Transverse colon (tissue), 4 donors: Measurements from ENCODE around the gene ABCC5. TPM values are rescaled to one million over a fixed set of nuclear protein-coding genes. Genes with fewer than 3 reads are reported as not detected.
A peak's percentile ranks its signal among the peaks of the same experiment; 100 is the strongest.

Experiments
- DNase-seq: peaks from one replicate; pipeline ENCODE4 v3.0.0-alpha.2; 2019
- H3K27ac ChIP-seq, 4 donors: fragments of 200-600 bp; sonication (generic); 2 replicates each; pipeline ENCODE4 v1.5.1; 2016 to 2018; ENCODE audit warnings: inconsistent platforms in 4 of 4
- H3K27me3 ChIP-seq: fragments of 200-600 bp; sonication (generic); 2 replicates; pipeline ENCODE4 v1.5.1; 2017; ENCODE audit warnings: inconsistent platforms
- H3K36me3 ChIP-seq, 4 donors: fragments of 200-600 bp; sonication (generic); 2 replicates each; pipeline ENCODE4 v1.5.1; 2017 to 2019; ENCODE audit warnings: inconsistent platforms in 4 of 4
- H3K4me1 ChIP-seq, 4 donors: fragments of 200-600 bp; sonication (generic); 2 replicates each; pipeline ENCODE4 v1.5.1; 2017 to 2020; ENCODE audit warnings: inconsistent platforms in 4 of 4
- H3K4me3 ChIP-seq, 4 donors: fragments of 200-600 bp; sonication (generic); 1 replicate in 1 of 4; 2 replicates in 3 of 4; pipeline versions ENCODE4 v1.5.1 to v1.6.1; 2017 to 2019; ENCODE audit warnings: inconsistent platforms in 4 of 4
- H3K9me3 ChIP-seq, 2 donors: fragments of 200-600 bp; sonication (generic); 2 replicates each; pipeline ENCODE4 v1.5.1; 2017 to 2019; ENCODE audit warnings: inconsistent platforms in 2 of 2
- CTCF ChIP-seq, 5 experiments: fragments of 200-600 bp in 3 of 5; fragments of 450-650 bp in 2 of 5; sonication (generic) in 3 of 5; IDR thresholded peaks; 1 replicate in 2 of 5; 2 replicates in 3 of 5; pipeline ENCODE4 v1.5.1; 2016 to 2017; ENCODE audit warnings: antibody characterized with exemption in 5 of 5, inconsistent platforms in 3 of 5, mild to moderate bottlenecking in 2 of 5, moderate library complexity in 1 of 5
- EP300 ChIP-seq: sonication (generic); formaldehyde crosslinking; IDR thresholded peaks from one replicate; pipeline ENCODE4 v1.6.1; 2017; ENCODE audit warnings: antibody characterized with exemption, low read depth
- POLR2A ChIP-seq: fragments of 450-650 bp; IDR thresholded peaks from one replicate; pipeline ENCODE4 v1.6.1; 2016; ENCODE audit warnings: antibody characterized with exemption, mild to moderate bottlenecking, moderate library complexity
- POLR2AphosphoS5 ChIP-seq, 3 donors: sonication (generic); formaldehyde crosslinking; IDR thresholded peaks; one replicate each; pipeline ENCODE4 v1.6.1; 2016; ENCODE audit warnings: antibody characterized with exemption in 3 of 3
- WGBS, 2 donors: methylation state at CpG; one replicate each; pipeline ENCODE4 v1.1.5; 2018; ENCODE audit warnings: low coverage in 1 of 2; 5-methylcytosine and 5-hydroxymethylcytosine counted together
- in situ Hi-C, 4 donors: fragments of 200-750 bp; cut with MboI; loops; one replicate each; pipeline versions ENCODE4 v1.15.0 to v1.15.1; 2017; ENCODE audit warnings: low sequenced_read_pairs in 3 of 4, low pct_ligation_motif_present in 1 of 4, low pct_unique_long_range_greater_than_20kb in 1 of 4
- intact Hi-C: fragments of 100-400 bp; cut with DNase I; formaldehyde crosslinking; loops from one replicate; pipeline ENCODE4 v1.15.1; 2023; ENCODE audit warnings: low total_unique reads
- total RNA-seq, 4 donors: library from RNA; depleted of rRNA; stranded (reverse); fragments of >200 nt; gene quantifications; one replicate each; pipeline ENCODE4 v1.1.0, GENCODE V29; 2016

The ABCC5 gene
- total RNA-seq, 4 donors from 2014 or later: 74.1 to 168 (median 83.8) TPM

DNA sequence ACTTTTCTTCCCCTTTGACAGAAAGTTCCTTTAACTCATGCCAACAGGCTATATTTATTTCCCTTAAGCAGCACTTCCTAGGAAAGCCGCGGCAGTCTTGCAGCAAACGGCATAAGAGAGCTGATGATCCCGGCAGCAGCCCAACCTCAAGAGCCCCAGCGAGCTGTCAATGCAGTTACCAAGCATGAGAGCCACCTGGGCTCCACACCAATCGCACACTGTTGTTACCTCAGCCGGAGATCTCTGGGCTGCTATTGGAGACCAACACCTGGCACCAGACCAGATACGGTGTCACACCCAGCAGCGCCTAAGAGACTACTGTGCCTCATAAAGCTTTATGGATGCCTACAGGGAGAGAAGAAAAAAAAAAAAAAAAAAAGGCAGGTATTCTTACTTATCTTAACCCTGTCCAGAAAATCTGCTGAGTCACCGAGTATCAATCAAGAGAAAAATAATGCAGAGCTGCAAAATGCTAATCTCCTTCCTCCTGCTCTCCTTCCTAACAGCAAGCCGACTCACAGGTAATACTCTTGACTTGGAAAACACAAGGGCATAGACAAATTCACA is 11.7 kb downstream of the ABCC5 start:
- H3K27ac ChIP-seq: peak overlapping the region; percentile 72 to 86 (median 78)
- H3K27me3 ChIP-seq: no peaks in the 10 kb centered on the region
- DNase-seq: peak; percentile 94
- TF ChIP-seq CTCF (IDR thresholded peaks at IDR 0.05) (no peak), EP300 (no peak), POLR2AphosphoS5 (IDR thresholded peaks at IDR 0.05) (peak; percentile 28 to 72 (median 28)), POLR2A (peak; percentile 39)
- intact Hi-C loops: no loop called here
- peak overlapping the region in 1 of 4 donors; percentile 5 for H3K4me3 ChIP-seq
- peaks cover 0 to 7% (median 0%) of the 10 kb centered on the region in 4 donors for H3K36me3 ChIP-seq
- in situ Hi-C loops: no loop called here
- peaks cover 0 to 43% (median 24%) of the 10 kb centered on the region in 4 donors for H3K4me1 ChIP-seq
- WGBS, 2 donors: 27 to 35% methylated on average over 6 to 11 of the region's 11 CpGs
- no peaks in the 10 kb centered on the region for H3K9me3 ChIP-seq

DNA sequence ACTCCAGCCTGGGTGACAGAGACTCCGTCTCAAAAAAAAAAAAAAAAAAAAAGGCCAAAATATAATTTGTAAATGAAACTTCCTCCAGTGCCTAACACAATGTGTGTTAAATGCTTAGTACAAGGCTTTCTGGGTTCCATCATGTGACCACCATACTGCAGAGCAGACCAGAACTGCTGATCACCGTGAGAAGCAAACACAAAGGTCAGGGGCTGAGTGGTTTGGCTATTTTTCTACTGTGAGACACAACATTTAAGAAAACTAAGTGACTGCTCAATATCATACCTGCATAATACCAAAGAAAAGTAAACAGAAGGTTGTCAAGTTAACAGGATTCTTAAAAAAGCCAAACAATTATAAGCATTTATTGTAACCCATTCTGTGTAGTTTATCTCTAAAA is 13.2 kb downstream of the ABCC5 start:
- TF ChIP-seq CTCF (IDR thresholded peaks at IDR 0.05): no peak
- TF ChIP-seq POLR2A: no peak
- TF ChIP-seq EP300: no peak
- TF ChIP-seq POLR2AphosphoS5 (IDR thresholded peaks at IDR 0.05): no peak
- no peak overlapping the region for H3K4me3 ChIP-seq
- 60 to 83% methylated on average over 2 of the region's 2 CpGs for WGBS, 2 donors
- intact Hi-C loops (no loop called here), in situ Hi-C loops (no loop called here)
- H3K9me3 ChIP-seq: no peaks in the 10 kb centered on the region
- H3K27me3 ChIP-seq: no peaks in the 10 kb centered on the region
- peaks cover 0 to 43% (median 24%) of the 10 kb centered on the region in 4 donors for H3K4me1 ChIP-seq
- H3K36me3 ChIP-seq: peaks cover 0 to 7% (median 0%) of the 10 kb centered on the region in 4 donors
- no peak for DNase-seq
- peak overlapping the region in 3 of 4 donors; percentile 30 to 79 (median 78) for H3K27ac ChIP-seq

DNA sequence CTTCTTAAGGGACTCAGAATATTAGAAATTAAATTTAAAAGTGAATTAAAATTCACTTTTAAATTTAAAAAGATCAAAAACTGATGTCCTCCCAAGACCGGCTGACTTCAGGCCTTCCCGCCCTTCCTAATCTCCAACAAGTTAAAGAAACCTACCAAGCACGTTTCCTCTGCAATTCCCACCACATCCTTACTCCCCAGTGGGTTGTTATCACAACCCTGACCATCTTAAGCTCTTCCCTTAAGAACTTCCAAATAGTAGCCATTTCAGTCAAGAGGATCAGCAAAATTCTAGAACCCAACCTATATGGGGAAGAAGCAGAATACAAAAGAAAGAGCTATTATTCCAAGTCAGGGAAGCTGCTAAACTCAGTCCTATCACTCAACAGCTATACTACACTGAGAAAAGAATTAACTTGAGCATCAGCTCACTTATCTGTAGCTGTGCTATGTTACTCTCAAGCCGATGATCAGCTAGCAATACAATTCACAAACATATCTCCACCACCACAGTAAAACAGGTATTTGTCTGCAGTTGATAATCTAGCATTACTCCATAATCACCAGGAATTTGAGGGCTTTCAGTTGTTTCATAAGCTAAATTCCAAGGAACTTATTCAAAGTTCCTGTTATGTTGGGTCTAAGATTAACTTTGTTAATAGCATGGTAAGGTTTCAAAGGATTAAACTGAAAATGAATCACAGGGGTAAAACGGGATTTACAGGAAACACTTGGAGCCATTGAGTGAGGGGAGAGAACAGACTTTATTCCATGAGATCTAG is 14.3 kb downstream of the ABCC5 start:
- in situ Hi-C loops (no loop called here), intact Hi-C loops (no loop called here)
- no peak for DNase-seq
- Histone ChIP-seq H3K9me3 (no peaks in the 10 kb centered on the region), H3K27me3 (no peaks in the 10 kb centered on the region), H3K27ac (no peak overlapping the region), H3K4me1 (peaks cover 0 to 45% (median 24%) of the 10 kb centered on the region in 4 donors), H3K36me3 (no peaks in the 10 kb centered on the region), H3K4me3 (no peak overlapping the region)
- TF ChIP-seq EP300 (no peak), POLR2A (no peak), POLR2AphosphoS5 (IDR thresholded peaks at IDR 0.05) (no peak), CTCF (IDR thresholded peaks at IDR 0.05) (no peak)
- WGBS, 2 donors: 87 to 91% methylated on average over 5 of the region's 5 CpGs

DNA sequence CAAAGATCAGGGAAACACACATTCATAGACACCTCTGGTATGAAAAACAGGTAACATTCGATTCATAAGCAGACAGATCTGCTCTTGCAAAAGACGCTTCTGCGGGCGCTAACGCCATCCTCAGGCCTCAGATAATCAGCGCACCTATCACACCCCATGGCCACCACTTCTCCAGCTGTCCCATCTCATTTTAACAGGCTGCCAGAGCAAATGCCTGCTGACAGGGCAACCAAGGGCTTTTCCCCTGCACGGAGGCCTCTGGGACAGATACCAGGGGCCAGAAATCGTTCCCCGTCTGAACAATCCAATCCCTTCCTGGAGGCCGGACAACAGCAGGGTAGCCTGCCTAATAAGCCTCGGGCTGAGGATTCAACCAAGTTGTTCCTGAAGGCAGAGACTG is 15.2 kb downstream of the ABCC5 start:
- Histone ChIP-seq H3K27me3 (no peaks in the 10 kb centered on the region), H3K4me1 (peaks cover 0 to 39% (median 18%) of the 10 kb centered on the region in 4 donors), H3K36me3 (no peaks in the 10 kb centered on the region), H3K9me3 (no peaks in the 10 kb centered on the region), H3K27ac (no peak overlapping the region), H3K4me3 (no peak overlapping the region)
- in situ Hi-C loops (no loop called here), intact Hi-C loops (no loop called here)
- WGBS, 2 donors: 96% methylated on average over 11 of the region's 11 CpGs; no CpG with 5 or more reads in 1 of the 2 donors
- no peak for DNase-seq
- TF ChIP-seq CTCF (IDR thresholded peaks at IDR 0.05): no peak
- no peak for TF ChIP-seq POLR2AphosphoS5 (IDR thresholded peaks at IDR 0.05)
- no peak for TF ChIP-seq EP300
- no peak for TF ChIP-seq POLR2A
